ENCODE results near the gene MEA1. TPM values are rescaled to one million over a fixed set of nuclear protein-coding genes. Genes with fewer than 3 reads are reported as not detected.

MEA1 gene
- total RNA-seq, 5 donors from 2014 or later (not counting 1 experiment from before 2014, with no cell fraction given) = 20.5 to 38.7 (median 34.0) TPM

GRCh38 chr6:43052842-43053544, 39.2 kb upstream of the MEA1 start:
- peak overlapping the region; percentile 87 to 94 (median 93) for H3K4me3 Mint-ChIP-seq
- ChIA-PET POLR2A (interaction anchor here (0.6 to 1.2 kb wide), 3 partner anchors 34 to 952 kb away, joined by 3 to 5 read pairs (median 3); partner anchors contain the start of gene KLHDC3 (in 1 of the 2)), CTCF (interaction anchor here (0.6 to 1.8 kb wide), 4 partner anchors 30 to 109 kb away, joined by 3 to 11 read pairs (median 4); partner anchors contain the start of gene RRP36 (in 1 of the 2))
- peak overlapping the region; percentile 73 to 87 for H3K4me3 ChIP-seq (ENCODE audit: control insufficient read depth in 1 of 2, extremely low read depth in 1 of 2, low read length in 1 of 2)
- H3K27ac ChIP-seq (ENCODE audit: low read length) = peak overlapping the region; percentile 78
- peaks cover 40 to 46% (median 45%) of the 10 kb centered on the region in 3 donors for H3K4me1 Mint-ChIP-seq
- peaks cover 25% of the 10 kb centered on the region for H3K36me3 Mint-ChIP-seq
- H3K27ac Mint-ChIP-seq = peak overlapping the region; percentile 93 to 95
- ATAC-seq (replicated peaks in 1 of 4) (peak; percentile 17 to 29 (median 21)), DNase-seq (peak in 6 of 35 experiments; percentile 3 to 37 (median 14))
- H3K4me1 ChIP-seq (ENCODE audit: control insufficient read depth in 1 of 2, extremely low read depth in 1 of 2, insufficient read depth in 2 of 2, low read length in 2 of 2) = peaks cover 0 to 36% of the 10 kb centered on the region in 2 experiments
- H3K27me3 ChIP-seq (replicated peaks in 1 of 2; ENCODE audit: control insufficient read depth in 2 of 2, extremely low read depth in 1 of 2, insufficient read depth in 2 of 2, low read length in 1 of 2) = no peaks in the 10 kb centered on the region
- H3K27me3 Mint-ChIP-seq = no peaks in the 10 kb centered on the region
- WGBS (ENCODE audit: insufficient coverage) = 17% methylated on average over 22 of the region's 22 CpGs
- H3K9me3 ChIP-seq = no peaks in the 10 kb centered on the region
- H3K9me3 Mint-ChIP-seq = no peaks in the 10 kb centered on the region
- H3K36me3 ChIP-seq (ENCODE audit: control insufficient read depth in 2 of 2, extremely low read depth in 1 of 2, insufficient read depth in 1 of 2, low read length in 1 of 2) = peaks cover 4 to 43% of the 10 kb centered on the region in 2 donors

- H3K36me3 ChIP-seq (ENCODE audit: control insufficient read depth in 2 of 2, extremely low read depth in 1 of 2, insufficient read depth in 1 of 2, low read length in 1 of 2) = peaks cover 4 to 43% of the 10 kb centered on the region in 2 donors
- no peak overlapping the region for H3K27ac ChIP-seq (ENCODE audit: low read length)
- no peaks in the 10 kb centered on the region for H3K27me3 ChIP-seq (replicated peaks in 1 of 2; ENCODE audit: control insufficient read depth in 2 of 2, extremely low read depth in 1 of 2, insufficient read depth in 2 of 2, low read length in 1 of 2)
- POLR2A ChIA-PET = interaction anchor here in 1 of 2 donors (0.6 kb wide), 1 partner anchor 952 kb away, joined by 3 read pairs; no protein-coding TSS in a partner anchor
- no peaks in the 10 kb centered on the region for H3K27me3 Mint-ChIP-seq
- no peaks in the 10 kb centered on the region for H3K9me3 Mint-ChIP-seq
- H3K4me3 ChIP-seq (ENCODE audit: control insufficient read depth in 1 of 2, extremely low read depth in 1 of 2, low read length in 1 of 2) = no peak overlapping the region
- DNase-seq = no peak
- H3K9me3 ChIP-seq = no peaks in the 10 kb centered on the region
- H3K4me3 Mint-ChIP-seq = peak overlapping the region; percentile 87 to 94 (median 93)
- H3K36me3 Mint-ChIP-seq = peaks cover 27% of the 10 kb centered on the region
- WGBS (ENCODE audit: insufficient coverage) = 98% methylated on average over 16 of the region's 19 CpGs
- peaks cover 0 to 35% of the 10 kb centered on the region in 2 experiments for H3K4me1 ChIP-seq (ENCODE audit: control insufficient read depth in 1 of 2, extremely low read depth in 1 of 2, insufficient read depth in 2 of 2, low read length in 2 of 2)
- no peak for ATAC-seq (replicated peaks in 1 of 4)
- peak overlapping the region; percentile 93 to 95 for H3K27ac Mint-ChIP-seq
- CTCF ChIA-PET = interaction anchor here in 1 of 2 donors (1.0 kb wide), 1 partner anchor 73 kb away, joined by 4 read pairs; no protein-coding TSS in a partner anchor
- peaks cover 36 to 42% (median 40%) of the 10 kb centered on the region in 3 donors for H3K4me1 Mint-ChIP-seq
Observed at GRCh38 chr6:43052225-43052841, 38.6 kb upstream of the MEA1 start.

GRCh38 chr6:43050981-43051380, 37.2 kb upstream of the MEA1 start:
- ATAC-seq (replicated peaks in 1 of 4) = no peak
- ChIA-PET POLR2A (interaction anchor here (0.7 kb wide), 2 partner anchors 399 to 479 kb away, joined by 3 read pairs; no protein-coding TSS in a partner anchor), CTCF (no interaction called here)
- Mint-ChIP-seq H3K4me3 (peak overlapping the region in 1 of 3 donors; percentile 9), H3K27ac (peak overlapping the region; percentile 44 to 69), H3K27me3 (no peaks in the 10 kb centered on the region), H3K4me1 (peaks cover 34 to 42% (median 37%) of the 10 kb centered on the region in 3 donors), H3K36me3 (peaks cover 28% of the 10 kb centered on the region), H3K9me3 (no peaks in the 10 kb centered on the region)
- Histone ChIP-seq H3K27ac (ENCODE audit: low read length) (no peak overlapping the region), H3K4me3 (ENCODE audit: control insufficient read depth in 1 of 2, extremely low read depth in 1 of 2, low read length in 1 of 2) (no peak overlapping the region), H3K9me3 (no peaks in the 10 kb centered on the region), H3K36me3 (ENCODE audit: control insufficient read depth in 2 of 2, extremely low read depth in 1 of 2, insufficient read depth in 1 of 2, low read length in 1 of 2) (peaks cover 9 to 42% of the 10 kb centered on the region in 2 donors), H3K27me3 (replicated peaks in 1 of 2; ENCODE audit: control insufficient read depth in 2 of 2, extremely low read depth in 1 of 2, insufficient read depth in 2 of 2, low read length in 1 of 2) (no peaks in the 10 kb centered on the region), H3K4me1 (ENCODE audit: control insufficient read depth in 1 of 2, extremely low read depth in 1 of 2, insufficient read depth in 2 of 2, low read length in 2 of 2) (peaks cover 0 to 35% of the 10 kb centered on the region in 2 experiments)
- 97% methylated on average over 17 of the region's 17 CpGs for WGBS (ENCODE audit: insufficient coverage)
- DNase-seq = no peak

GRCh38 chr6:43047998-43048397, 34.3 kb upstream of the MEA1 start:
- CTCF ChIA-PET = no interaction called here
- POLR2A ChIA-PET = no interaction called here
- Mint-ChIP-seq H3K27ac (no peak overlapping the region), H3K36me3 (peaks cover 36% of the 10 kb centered on the region), H3K9me3 (no peaks in the 10 kb centered on the region), H3K27me3 (no peaks in the 10 kb centered on the region), H3K4me1 (peaks cover 21 to 26% (median 25%) of the 10 kb centered on the region in 3 donors), H3K4me3 (no peak overlapping the region)
- DNase-seq = no peak
- Histone ChIP-seq H3K27me3 (replicated peaks in 1 of 2; ENCODE audit: control insufficient read depth in 2 of 2, extremely low read depth in 1 of 2, insufficient read depth in 2 of 2, low read length in 1 of 2) (no peaks in the 10 kb centered on the region), H3K27ac (ENCODE audit: low read length) (no peak overlapping the region), H3K9me3 (no peaks in the 10 kb centered on the region), H3K4me3 (ENCODE audit: control insufficient read depth in 1 of 2, extremely low read depth in 1 of 2, low read length in 1 of 2) (no peak overlapping the region), H3K4me1 (ENCODE audit: control insufficient read depth in 1 of 2, extremely low read depth in 1 of 2, insufficient read depth in 2 of 2, low read length in 2 of 2) (peaks cover 0 to 19% of the 10 kb centered on the region in 2 experiments), H3K36me3 (ENCODE audit: control insufficient read depth in 2 of 2, extremely low read depth in 1 of 2, insufficient read depth in 1 of 2, low read length in 1 of 2) (peaks cover 9 to 48% of the 10 kb centered on the region in 2 donors)
- ATAC-seq (replicated peaks in 1 of 4) = no peak
- WGBS (ENCODE audit: insufficient coverage) = 95% methylated on average over 7 of the region's 7 CpGs

GRCh38 chr6:43045371-43045930, 31.7 kb upstream of the MEA1 start:
- Histone ChIP-seq H3K27ac (ENCODE audit: low read length) (no peak overlapping the region), H3K36me3 (ENCODE audit: control insufficient read depth in 2 of 2, extremely low read depth in 1 of 2, insufficient read depth in 1 of 2, low read length in 1 of 2) (peaks cover 13 to 62% of the 10 kb centered on the region in 2 donors), H3K4me1 (ENCODE audit: control insufficient read depth in 1 of 2, extremely low read depth in 1 of 2, insufficient read depth in 2 of 2, low read length in 2 of 2) (no peaks in the 10 kb centered on the region), H3K9me3 (no peaks in the 10 kb centered on the region), H3K27me3 (replicated peaks in 1 of 2; ENCODE audit: control insufficient read depth in 2 of 2, extremely low read depth in 1 of 2, insufficient read depth in 2 of 2, low read length in 1 of 2) (no peaks in the 10 kb centered on the region), H3K4me3 (ENCODE audit: control insufficient read depth in 1 of 2, extremely low read depth in 1 of 2, low read length in 1 of 2) (no peak overlapping the region)
- CTCF ChIA-PET = interaction anchor here in 1 of 2 donors (0.6 kb wide), 1 partner anchor 41 kb away, joined by 3 read pairs; no protein-coding TSS in a partner anchor
- ATAC-seq (replicated peaks in 1 of 4) (no peak), DNase-seq (no peak)
- H3K4me1 Mint-ChIP-seq = peaks cover under 1 to 2% (median 2%) of the 10 kb centered on the region in 3 donors
- H3K9me3 Mint-ChIP-seq = no peaks in the 10 kb centered on the region
- no peak overlapping the region for H3K27ac Mint-ChIP-seq
- no peak overlapping the region for H3K4me3 Mint-ChIP-seq
- POLR2A ChIA-PET = no interaction called here
- WGBS (ENCODE audit: insufficient coverage) = 95% methylated on average over 11 of the region's 11 CpGs
- no peaks in the 10 kb centered on the region for H3K27me3 Mint-ChIP-seq
- peaks cover 42% of the 10 kb centered on the region for H3K36me3 Mint-ChIP-seq

- H3K4me1 ChIP-seq (ENCODE audit: control insufficient read depth in 1 of 2, extremely low read depth in 1 of 2, insufficient read depth in 2 of 2, low read length in 2 of 2) = no peaks in the 10 kb centered on the region
- CTCF ChIA-PET = interaction anchor here in 1 of 2 donors (0.9 kb wide), 1 partner anchor 472 kb away, joined by 3 read pairs; no protein-coding TSS in a partner anchor
- Mint-ChIP-seq H3K27ac (no peak overlapping the region), H3K27me3 (no peaks in the 10 kb centered on the region), H3K36me3 (peaks cover 45% of the 10 kb centered on the region), H3K9me3 (no peaks in the 10 kb centered on the region), H3K4me3 (no peak overlapping the region), H3K4me1 (no peaks in the 10 kb centered on the region)
- 100% methylated on average over 8 of the region's 9 CpGs for WGBS (ENCODE audit: insufficient coverage)
- H3K36me3 ChIP-seq (ENCODE audit: control insufficient read depth in 2 of 2, extremely low read depth in 1 of 2, insufficient read depth in 1 of 2, low read length in 1 of 2) = peaks cover 12 to 60% of the 10 kb centered on the region in 2 donors
- no peaks in the 10 kb centered on the region for H3K9me3 ChIP-seq
- H3K27me3 ChIP-seq (replicated peaks in 1 of 2; ENCODE audit: control insufficient read depth in 2 of 2, extremely low read depth in 1 of 2, insufficient read depth in 2 of 2, low read length in 1 of 2) = no peaks in the 10 kb centered on the region
- POLR2A ChIA-PET = no interaction called here
- ATAC-seq (replicated peaks in 1 of 4) (no peak), DNase-seq (no peak)
- no peak overlapping the region for H3K27ac ChIP-seq (ENCODE audit: low read length)
- no peak overlapping the region for H3K4me3 ChIP-seq (ENCODE audit: control insufficient read depth in 1 of 2, extremely low read depth in 1 of 2, low read length in 1 of 2)
Observed at GRCh38 chr6:43043310-43043709, 29.6 kb upstream of the MEA1 start.

Data from T-cell (primary cell).